CD4-positive, alpha-beta T cell treated with Interleukin-2 at 100 ng/mL for 4 hours (primary cell): ENCODE results near the gene SLC39A10.
"Not testable (repeated sequence)": the region's sequence is repeated elsewhere in the genome, so short reads cannot be mapped to it uniquely, and the experiment has no call there.

Experiments used
- DNase-seq: peaks from one replicate; pipeline ENCODE4 v3.0.0-alpha.2; 2020; ENCODE audit warnings: low spot score

SLC39A10 gene

GRCh38 chr2:195674491-195675221, 17.6 kb downstream of the SLC39A10 start:
- DNase-seq: no peak

- DNase-seq: no peak
These were observed 18.9 kb downstream of the SLC39A10 start for GRCh38 chr2:195675783-195676427.

- DNase-seq: no peak
These were observed 20.3 kb downstream of the SLC39A10 start for GRCh38 chr2:195677290-195677689.

GRCh38 chr2:195677884-195678283, 20.9 kb downstream of the SLC39A10 start:
- no peak for DNase-seq

GRCh38 chr2:195682077-195682476, 25.1 kb downstream of the SLC39A10 start:
- no peak for DNase-seq

- no peak for DNase-seq
These were observed 26.1 kb downstream of the SLC39A10 start for GRCh38 chr2:195683174-195683573.

- no peak for DNase-seq
These were observed 29.5 kb downstream of the SLC39A10 start for GRCh38 chr2:195686564-195686963.

GRCh38 chr2:195687320-195688086, 30.5 kb downstream of the SLC39A10 start:
- no peak for DNase-seq

- DNase-seq: not testable (repeated sequence)
These were observed 35.5 kb downstream of the SLC39A10 start for GRCh38 chr2:195692531-195692930.

GRCh38 chr2:195694553-195694952, 37.5 kb downstream of the SLC39A10 start:
- no peak for DNase-seq

GRCh38 chr2:195695002-195695631, 38.1 kb downstream of the SLC39A10 start:
- no peak for DNase-seq

- no peak for DNase-seq
These were observed 39.0 kb downstream of the SLC39A10 start for GRCh38 chr2:195696012-195696411.

- no peak for DNase-seq
These were observed 40.7 kb downstream of the SLC39A10 start for GRCh38 chr2:195697681-195698220.

GRCh38 chr2:195700480-195700879, 43.5 kb downstream of the SLC39A10 start:
- DNase-seq: no peak

- DNase-seq: no peak
These were observed 49.3 kb downstream of the SLC39A10 start for GRCh38 chr2:195706161-195706900.

GRCh38 chr2:195709901-195710806, 53.1 kb downstream of the SLC39A10 start:
- DNase-seq: no peak

- no peak for DNase-seq
These were observed 54.5 kb downstream of the SLC39A10 start for GRCh38 chr2:195711478-195711877.

- DNase-seq: no peak
These were observed 59.4 kb downstream of the SLC39A10 start for GRCh38 chr2:195716466-195716865.

- no peak for DNase-seq
These were observed 64.0 kb downstream of the SLC39A10 start for GRCh38 chr2:195721042-195721441.

- DNase-seq: no peak
These were observed 65.0 kb downstream of the SLC39A10 start for GRCh38 chr2:195722075-195722474.
